Measurements from ENCODE around the gene FEZ2.
A peak's percentile ranks its signal among the peaks of the same experiment; 100 is the strongest.

Gene FEZ2

DNA sequence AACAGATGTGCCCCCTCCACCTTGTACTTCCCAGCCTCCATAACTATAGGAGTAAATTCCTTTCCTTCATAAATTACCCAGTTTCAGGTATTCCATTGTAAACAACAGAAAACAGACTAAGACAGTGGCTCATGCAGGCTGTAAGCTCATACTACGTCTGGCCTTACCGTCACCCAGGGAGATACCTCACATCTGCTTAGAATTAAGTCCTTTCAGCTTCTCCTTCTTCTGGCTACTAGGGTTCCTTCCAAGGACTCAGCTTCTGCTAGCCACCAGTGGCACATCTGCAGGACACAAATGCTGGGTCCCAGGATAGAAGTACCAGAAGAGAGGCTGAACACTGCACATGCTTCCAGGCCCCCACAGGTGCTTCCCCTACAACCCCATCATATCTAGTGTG, 22.4 kb upstream of the FEZ2 start:
- DNase-seq (ENCODE audit: low spot score): no peak
- TF ChIP-seq, protein P1, sequence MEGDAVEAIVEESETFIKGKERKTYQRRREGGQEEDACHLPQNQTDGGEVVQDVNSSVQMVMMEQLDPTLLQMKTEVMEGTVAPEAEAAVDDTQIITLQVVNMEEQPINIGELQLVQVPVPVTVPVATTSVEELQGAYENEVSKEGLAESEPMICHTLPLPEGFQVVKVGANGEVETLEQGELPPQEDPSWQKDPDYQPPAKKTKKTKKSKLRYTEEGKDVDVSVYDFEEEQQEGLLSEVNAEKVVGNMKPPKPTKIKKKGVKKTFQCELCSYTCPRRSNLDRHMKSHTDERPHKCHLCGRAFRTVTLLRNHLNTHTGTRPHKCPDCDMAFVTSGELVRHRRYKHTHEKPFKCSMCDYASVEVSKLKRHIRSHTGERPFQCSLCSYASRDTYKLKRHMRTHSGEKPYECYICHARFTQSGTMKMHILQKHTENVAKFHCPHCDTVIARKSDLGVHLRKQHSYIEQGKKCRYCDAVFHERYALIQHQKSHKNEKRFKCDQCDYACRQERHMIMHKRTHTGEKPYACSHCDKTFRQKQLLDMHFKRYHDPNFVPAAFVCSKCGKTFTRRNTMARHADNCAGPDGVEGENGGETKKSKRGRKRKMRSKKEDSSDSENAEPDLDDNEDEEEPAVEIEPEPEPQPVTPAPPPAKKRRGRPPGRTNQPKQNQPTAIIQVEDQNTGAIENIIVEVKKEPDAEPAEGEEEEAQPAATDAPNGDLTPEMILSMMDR (IDR thresholded peaks at IDR 0.05; ENCODE audit: borderline replicate concordance, control extremely low read depth, extremely low read depth, insufficient read depth, missing control alignments): no peak
- in situ Hi-C loops (cut with MboI; ENCODE audit: low sequenced_read_pairs, unreplicated experiment): no loop called here

DNA sequence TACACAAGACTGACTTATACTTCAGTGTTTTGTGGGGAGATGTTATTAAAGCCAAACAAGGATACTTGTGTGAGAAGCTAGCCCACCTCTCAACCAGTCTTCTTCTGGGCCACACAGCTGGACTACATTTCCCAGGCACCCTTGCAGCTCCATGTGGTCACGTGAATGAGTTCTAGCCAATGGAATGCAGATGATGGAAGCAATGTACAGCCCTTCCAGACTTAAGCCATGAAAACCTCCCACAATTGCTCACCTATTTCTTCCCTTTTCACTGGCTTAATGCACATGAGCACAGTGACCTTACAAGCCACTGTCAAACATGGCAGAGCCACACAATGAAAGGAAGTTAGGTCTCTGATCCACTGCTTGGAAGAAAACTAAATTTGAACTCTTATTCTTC, 20.4 kb upstream of the FEZ2 start:
- TF ChIP-seq, protein P1 (IDR thresholded peaks at IDR 0.05; ENCODE audit: borderline replicate concordance, control extremely low read depth, extremely low read depth, insufficient read depth, missing control alignments): no peak
- DNase-seq (ENCODE audit: low spot score): peak; percentile 50
- in situ Hi-C loops (cut with MboI; ENCODE audit: low sequenced_read_pairs, unreplicated experiment): no loop called here

DNA sequence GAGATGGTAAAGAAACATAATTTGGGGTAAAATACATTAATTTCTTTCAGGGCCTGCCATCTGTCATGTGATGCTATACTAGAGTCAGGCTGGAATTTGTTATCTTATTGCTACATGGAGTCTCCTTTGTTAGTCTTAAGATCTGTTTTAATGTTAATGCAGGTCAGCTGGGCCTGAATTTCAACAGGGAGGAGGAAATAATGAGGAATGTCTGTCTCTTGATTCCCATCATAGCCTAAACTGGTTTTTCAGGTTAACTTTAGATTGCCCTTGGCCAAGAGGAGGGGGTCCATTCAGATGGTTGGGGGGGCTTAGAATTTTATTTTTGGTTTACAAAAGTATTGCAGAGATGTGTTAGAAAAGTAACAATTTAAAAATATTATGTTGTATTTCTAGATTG, 19.0 kb upstream of the FEZ2 start:
- no peak for DNase-seq (ENCODE audit: low spot score)
- TF ChIP-seq, protein P1 (IDR thresholded peaks at IDR 0.05; ENCODE audit: borderline replicate concordance, control extremely low read depth, extremely low read depth, insufficient read depth, missing control alignments): no peak
- in situ Hi-C loops (cut with MboI; ENCODE audit: low sequenced_read_pairs, unreplicated experiment): no loop called here

DNA sequence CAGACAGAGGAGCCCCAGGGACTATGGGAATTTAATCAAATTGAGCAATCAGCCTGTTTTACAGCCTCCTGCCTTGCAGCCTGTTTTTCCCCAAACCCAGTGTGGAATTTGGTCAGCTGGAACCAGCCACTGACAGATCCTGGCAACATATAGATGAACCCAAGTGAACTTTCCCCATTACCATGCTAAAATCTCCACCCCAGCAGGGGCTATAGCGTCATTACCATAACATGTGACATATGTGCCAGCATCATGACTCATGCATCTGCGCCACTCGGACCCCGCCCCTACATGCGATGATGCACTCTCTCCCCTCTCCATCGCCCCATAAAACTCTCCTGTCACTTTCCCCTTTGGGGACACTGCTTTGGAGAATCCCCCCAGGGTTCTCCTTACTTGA, 17.3 kb upstream of the FEZ2 start:
- TF ChIP-seq, protein P1 (IDR thresholded peaks at IDR 0.05; ENCODE audit: borderline replicate concordance, control extremely low read depth, extremely low read depth, insufficient read depth, missing control alignments): no peak
- in situ Hi-C loops (cut with MboI; ENCODE audit: low sequenced_read_pairs, unreplicated experiment): no loop called here
- DNase-seq (ENCODE audit: low spot score): no peak

DNA sequence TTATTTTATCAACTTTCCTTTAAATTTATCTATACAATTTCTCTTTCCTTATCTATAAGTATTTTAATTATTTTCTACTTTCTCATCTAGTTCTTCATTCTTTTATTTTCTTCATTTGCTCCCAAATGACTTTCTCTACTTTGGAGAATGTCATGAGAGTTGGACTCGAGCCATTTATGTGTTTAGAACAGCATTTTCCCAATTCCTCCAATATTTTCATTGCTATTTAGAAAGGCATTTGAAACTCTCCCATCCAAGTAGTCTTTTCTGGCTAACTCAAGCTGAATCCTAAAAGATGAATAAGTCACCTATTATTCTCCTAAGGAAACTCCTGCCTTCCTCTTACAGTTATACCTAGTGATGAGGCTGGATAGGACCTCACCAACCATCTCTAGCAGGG, 15.8 kb upstream of the FEZ2 start:
- DNase-seq (ENCODE audit: low spot score): no peak
- TF ChIP-seq, protein P1 (IDR thresholded peaks at IDR 0.05; ENCODE audit: borderline replicate concordance, control extremely low read depth, extremely low read depth, insufficient read depth, missing control alignments): no peak
- in situ Hi-C loops (cut with MboI; ENCODE audit: low sequenced_read_pairs, unreplicated experiment): no loop called here

DNA sequence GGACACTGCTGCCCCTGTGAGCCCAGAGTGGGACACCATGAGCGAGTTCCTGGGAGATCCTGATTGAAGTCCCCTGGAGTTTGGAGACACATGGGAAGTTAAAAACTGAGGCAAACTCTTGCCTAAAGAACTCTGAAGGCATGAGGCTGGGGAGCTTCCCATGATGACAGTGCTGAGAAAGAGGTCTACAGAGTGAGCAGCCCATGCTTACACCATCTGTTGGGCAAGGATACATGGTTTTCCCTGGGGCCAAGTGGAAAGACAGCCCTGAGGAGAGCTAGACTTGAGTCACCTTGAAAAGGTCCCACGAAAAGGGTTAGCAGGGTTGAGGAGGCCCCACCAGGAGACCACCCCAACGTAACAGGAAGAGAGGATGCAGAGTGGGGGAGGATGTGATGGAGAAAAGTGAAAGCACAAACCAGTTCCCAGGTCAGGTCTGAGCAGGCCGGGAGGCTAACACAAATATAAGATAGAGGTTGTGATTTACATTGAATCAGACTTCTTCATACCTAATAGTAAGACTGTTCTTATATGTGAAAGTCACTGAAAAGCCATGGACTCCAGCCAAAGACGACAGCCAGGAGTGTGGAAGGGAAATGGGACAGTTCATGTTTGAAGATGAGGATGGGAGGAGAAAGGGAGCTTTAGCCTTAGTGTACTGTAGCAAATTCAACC, 13.5 kb upstream of the FEZ2 start:
- in situ Hi-C loops (cut with MboI; ENCODE audit: low sequenced_read_pairs, unreplicated experiment): no loop called here
- TF ChIP-seq, protein P1 (IDR thresholded peaks at IDR 0.05; ENCODE audit: borderline replicate concordance, control extremely low read depth, extremely low read depth, insufficient read depth, missing control alignments): no peak
- DNase-seq (ENCODE audit: low spot score): no peak

All from GM13976 (cell line).